ENCODE data around the gene CADM2.
"Not testable (repeated sequence)": the region's sequence is repeated elsewhere in the genome, so short reads cannot be mapped to it uniquely, and the experiment has no call there.

Gene CADM2

DNA sequence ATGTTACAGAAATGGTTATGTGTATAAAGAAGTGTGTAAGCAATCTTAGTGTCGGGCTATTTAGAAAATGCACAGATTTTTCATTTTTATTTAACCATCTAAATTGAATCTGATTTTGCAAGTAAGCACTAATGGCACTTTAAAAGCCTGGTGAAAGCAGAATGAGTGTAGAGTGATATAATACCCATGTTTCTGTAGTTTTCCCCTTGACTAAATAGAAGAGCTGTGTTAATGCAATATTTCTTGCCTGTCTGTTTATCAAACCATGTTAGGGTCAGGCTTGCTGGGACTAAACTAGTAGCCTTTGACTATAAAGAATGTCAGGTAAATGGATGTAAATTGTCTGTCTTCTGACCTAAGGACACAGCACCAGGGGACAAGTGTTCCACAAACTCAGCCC is 714.0 kb downstream of the CADM2 start:
- no peak for DNase-seq (ENCODE audit: low read depth)

DNA sequence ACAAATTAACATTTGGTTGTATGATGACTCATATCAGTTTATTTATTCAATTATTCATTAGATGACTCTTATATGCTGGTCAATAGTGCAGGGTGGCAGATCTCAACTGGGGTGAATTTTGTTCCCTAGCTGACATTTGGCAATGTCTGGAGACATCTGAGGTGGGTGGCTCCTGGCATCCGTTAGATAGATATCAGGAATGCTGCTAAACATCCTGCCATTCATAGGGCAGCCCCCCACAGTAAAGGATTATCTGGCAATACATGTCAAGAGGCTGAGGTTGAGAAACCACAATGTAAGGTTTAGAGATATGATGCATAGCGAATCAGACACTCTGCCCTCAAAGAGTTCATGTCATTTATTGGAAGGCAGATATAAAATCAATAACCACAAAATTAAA is 719.9 kb downstream of the CADM2 start:
- DNase-seq (ENCODE audit: low read depth): no peak

DNA sequence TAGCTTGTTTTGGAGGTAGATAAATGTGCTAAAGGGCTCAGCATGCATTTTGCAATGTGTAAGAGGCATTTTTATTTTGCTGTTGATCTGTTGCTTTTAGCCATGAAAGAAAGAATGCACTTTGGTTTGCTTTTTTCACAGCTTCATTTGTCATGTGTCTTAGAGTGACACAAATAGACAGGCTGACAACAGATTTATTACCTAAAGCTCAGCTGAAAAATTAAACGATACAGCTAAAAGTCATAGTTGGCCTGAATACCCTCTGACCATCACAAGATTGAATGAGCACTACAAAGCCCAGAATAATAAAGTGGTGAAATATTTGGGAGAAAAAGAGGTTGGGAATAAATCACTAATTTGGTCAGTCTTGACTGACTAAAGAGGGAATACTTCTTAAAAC is 723.1 kb downstream of the CADM2 start:
- DNase-seq (ENCODE audit: low read depth): no peak

DNA sequence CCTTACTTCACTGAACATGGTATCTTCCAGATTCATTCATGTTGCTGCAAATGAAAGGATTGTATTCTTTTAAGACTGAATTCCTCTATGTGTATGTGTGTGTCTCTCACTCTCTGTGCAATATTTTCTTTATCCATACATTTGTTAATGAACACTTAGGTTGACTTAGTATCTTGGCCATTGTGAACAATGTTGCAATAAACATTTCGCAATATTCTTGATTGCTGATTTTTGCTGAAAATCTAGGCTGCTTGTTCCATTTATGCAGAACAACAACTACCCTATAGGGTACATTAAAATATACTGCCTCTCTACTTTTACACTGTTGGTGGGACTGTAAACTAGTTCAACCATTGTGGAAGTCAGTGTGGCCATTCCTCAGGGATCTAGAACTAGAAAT is 732.4 kb downstream of the CADM2 start:
- DNase-seq (ENCODE audit: low read depth): no peak

DNA sequence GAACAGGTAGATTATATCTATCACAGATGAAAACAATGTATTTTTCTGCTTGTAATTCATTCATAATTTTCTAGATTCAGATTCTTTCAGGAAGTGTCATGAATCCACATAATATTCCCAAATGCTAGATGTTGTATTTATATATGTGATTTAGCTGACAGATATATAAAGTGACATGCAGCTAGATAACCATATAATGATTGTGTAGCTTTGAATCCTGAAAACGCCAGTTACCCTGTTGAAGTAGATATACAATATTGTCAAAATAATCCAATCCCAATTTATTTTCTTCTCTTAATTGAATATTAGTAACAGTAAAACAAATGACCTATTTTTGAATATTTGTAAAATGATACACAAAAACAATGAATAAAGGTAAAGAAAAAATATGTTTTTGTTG is 738.4 kb downstream of the CADM2 start:
- DNase-seq (ENCODE audit: low read depth): no peak

DNA sequence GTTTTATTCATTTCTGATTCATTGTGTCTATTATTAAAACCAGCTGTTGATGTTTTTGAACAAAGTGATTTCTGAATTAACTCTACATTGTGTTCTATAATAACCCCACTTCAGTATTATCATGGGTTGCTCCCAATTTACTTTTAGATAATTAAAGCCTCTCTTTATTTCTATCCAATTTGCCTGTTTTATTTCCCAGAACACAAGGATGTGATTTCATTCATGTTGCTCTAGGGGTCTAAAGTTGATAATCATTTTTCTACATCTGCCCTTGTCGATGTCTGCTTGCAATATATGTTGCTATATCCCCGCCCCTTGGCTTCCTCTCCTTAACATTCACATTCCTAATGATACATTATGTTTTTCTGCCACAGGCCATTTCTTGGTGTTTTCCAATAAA is 747.3 kb downstream of the CADM2 start:
- no peak for DNase-seq (ENCODE audit: low read depth)

DNA sequence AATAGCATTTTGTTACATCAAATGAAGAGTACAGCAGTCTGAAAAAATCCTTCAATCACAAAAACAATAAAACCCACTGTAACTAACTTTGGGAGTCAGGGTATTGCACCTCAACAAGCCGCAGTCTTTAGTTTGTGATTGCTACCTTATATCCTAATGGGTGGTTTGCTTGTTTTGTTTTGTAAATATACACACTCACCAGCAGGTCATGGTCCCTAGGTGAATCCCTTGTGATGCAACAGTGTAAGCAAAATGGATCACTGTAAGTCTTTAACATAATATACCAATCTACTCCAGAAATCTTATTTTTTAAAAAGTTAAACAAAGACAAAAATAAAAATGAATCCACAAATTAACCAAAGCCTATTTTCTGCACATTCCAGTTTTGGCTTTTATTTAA is 749.5 kb downstream of the CADM2 start:
- DNase-seq (ENCODE audit: low read depth): not testable (repeated sequence)

DNA sequence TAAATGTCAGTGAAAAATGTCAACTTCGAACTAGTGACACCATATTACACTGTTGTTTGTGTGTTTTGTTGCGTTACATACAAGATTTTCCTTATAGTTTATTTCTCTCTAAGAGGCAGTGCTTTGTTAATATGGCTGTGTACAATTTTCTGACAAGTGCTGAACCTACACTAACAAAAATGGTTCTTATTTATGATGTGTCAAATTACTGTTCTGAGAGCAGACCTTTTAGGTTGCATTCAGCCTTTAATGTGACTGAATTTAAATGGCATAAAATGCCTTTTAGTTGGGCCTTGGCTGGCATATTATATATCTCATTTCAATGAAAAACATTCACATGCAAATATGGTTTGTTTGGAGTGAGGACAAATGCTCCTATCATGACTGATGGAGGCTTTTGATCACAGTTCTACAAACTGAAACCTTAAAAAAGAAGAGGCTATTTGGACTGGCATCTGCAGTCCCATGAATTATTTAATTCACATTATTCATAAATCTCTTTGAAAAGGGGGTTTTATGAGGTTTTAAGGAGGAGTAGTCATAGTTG is 750.6 kb downstream of the CADM2 start:
- no peak for DNase-seq (ENCODE audit: low read depth)

DNA sequence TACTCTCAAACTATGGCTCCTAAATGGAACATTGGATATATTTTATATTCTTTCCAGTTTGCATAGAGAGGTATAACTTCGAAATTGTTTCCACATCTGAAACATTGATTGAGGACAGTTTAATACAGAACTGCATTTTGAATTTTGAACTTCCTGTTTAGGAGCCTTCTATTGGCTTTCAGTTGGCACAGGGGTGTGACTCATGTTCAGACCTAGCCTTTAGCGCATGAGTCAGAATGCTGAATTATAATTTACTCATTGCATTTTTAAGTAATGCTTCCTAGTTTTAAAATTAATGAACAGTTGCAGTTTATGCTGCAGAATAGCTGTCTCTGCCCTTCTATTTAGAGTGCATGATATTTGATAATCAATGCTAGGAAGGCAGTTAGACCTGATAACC is 751.7 kb downstream of the CADM2 start:
- DNase-seq (ENCODE audit: low read depth): no peak

DNA sequence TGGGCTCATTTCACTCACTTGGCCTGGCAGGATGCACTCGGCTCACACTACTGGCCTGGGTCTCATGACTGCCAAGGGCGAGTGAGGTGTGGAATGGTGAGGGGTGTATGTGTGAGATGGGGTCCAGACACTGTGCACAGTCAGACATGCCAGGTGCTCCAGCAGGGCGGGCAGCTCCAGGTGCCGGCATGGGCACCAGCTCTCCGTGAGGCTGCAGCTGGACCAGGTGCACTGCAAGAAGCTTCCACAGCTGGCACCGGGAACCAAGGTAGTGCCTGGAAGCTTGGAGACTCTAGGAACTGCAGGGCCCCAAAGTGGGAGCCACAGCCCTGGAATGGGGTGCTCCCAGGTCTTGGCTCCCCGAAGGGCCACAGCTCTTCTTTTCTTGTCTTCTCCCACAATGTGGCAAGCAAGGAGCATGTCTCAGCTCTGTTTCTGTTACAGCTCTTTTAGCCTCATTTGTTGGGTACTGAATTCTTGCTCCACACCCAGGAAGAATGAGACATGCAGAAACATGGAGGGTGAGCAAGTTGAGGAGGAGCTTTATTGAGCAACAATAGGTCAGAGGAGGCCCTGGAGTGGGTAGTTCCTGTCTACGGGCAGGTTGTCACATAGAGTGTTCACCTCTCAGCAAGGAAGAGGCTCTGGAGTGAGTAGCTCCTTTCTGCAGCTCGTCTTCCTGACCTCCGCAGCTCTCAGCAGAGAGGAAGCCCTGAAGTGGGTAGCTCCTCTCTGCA is 762.8 kb downstream of the CADM2 start:
- DNase-seq (ENCODE audit: low read depth): no peak

DNA sequence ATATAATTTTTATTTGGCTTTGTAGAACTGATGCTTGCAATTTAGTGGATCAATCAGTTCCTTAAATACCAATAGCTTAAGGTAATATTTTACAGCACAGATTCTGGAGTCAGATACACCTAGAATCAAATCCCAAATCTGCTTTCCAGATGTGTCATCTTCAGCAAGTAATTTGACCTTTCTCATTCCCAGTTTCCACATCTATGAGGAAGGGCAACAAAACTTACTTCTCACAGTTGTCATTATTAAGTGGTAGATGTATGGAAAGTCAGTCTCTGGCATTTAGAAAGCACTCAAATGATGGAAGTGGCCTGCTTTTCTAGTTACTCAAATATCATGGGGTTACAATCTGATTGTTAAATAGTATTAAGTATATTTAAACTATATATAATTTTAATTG is 767.0 kb downstream of the CADM2 start:
- DNase-seq (ENCODE audit: low read depth): no peak

DNA sequence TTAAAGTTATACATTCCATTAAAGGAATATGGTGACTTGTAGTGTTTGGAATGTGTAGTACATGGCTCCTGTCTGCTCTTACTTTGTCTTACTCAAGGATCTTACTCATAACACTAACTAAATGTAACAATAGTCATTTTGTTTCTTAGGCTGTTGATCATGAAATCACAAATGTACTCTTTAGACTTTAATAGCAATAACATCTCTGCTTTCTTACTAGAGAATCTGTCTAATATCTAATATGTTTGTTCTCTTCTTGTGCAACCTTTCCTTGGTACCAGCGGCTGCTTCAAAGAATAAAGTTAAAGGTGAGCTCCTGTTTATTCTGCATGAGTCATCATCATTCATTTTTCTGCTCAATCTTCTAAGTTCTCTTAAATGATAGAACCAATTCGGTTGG is 767.5 kb downstream of the CADM2 start:
- no peak for DNase-seq (ENCODE audit: low read depth)

DNA sequence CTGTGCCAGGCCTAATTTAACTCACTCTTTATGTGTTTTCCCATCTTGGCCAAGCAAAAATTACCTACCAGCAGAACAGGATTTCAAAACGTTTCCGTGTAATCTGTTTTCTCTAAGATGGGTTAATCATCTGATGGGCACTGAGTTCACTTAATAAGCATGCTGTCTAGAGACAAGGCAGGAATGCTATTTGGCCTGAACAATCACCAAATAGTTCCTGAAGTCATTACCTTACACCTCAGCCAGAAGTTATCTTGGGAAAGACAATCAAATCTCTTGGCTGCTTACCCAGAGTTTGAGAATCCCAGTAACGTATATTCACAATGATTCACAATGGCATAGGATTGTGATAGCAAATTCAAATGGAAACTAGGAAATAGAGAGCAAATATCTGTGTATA is 779.1 kb downstream of the CADM2 start:
- DNase-seq (ENCODE audit: low read depth): no peak

DNA sequence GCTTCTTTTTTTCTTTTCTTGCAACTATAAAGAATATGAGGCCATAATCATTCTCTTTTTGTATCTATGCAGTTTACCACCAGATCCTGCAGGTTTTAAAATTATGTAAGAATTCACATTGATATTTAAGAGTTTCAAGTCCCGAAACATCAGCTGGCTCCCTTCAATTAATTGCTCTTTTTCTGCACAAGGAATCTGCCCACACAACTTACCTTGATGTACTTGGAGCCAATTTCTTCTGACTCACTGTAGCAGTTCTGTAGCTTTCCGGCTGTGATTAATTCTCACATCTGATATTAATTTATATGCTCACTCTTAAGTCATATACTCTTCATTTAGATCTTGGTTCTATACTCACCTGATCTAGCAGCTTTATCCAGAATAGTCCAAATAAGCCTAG is 781.8 kb downstream of the CADM2 start:
- DNase-seq (ENCODE audit: low read depth): no peak

DNA sequence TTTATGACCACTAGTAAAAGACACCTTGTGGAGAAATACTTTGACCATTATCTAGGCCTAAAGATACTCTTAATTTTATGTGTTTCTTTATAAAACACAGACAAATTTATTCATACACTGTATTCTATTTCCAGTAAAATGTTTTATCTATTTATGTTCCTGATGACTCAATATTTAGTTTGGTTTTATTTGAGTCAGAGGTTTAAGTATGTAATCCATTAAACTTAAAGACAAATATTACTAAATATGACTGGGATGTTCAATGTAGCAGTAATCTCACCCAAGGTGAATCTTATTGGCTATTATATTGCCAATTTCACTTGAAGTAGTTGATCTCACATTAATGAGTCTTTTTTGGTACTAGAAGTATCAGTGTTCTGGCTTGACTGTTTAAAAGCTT is 799.7 kb downstream of the CADM2 start:
- no peak for DNase-seq (ENCODE audit: low read depth)

DNA sequence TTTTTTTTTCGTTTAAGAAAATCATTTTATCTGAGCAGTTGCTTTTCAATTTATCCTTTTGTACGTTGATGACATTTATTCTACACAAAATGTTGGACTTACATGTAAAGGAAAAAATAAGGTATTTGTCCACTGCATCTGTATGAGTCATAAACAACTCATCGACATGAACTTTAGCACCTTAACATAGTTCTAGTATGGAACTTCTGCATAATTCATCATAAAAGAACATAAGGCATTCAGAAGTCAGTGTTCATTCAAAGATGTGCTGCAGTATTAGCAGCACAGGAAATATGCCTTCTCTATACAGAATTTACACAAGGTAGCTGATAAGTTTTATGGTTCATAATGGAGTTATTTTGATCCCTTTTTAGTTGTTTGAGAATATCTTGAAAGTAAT is 801.6 kb downstream of the CADM2 start:
- DNase-seq (ENCODE audit: low read depth): no peak

DNA sequence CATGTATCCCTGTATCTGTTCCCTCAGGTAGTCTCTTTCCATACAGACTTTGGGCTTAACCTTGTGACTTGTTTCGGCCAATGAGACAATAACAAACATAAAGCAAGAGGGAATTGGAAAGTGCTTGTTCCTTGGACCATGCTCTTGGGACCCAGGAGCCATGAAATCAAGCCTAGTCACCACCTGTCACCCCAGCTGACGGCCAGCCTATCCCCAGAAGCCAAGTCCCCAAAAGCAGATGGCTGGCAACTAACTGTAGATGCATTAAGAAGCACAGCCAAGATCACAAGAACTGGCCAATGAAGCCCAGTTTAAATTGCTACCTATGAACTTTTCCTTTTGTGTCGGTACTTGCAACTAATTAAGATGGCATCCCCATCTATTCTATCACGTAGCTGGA is 822.0 kb downstream of the CADM2 start:
- DNase-seq (ENCODE audit: low read depth): no peak

DNA sequence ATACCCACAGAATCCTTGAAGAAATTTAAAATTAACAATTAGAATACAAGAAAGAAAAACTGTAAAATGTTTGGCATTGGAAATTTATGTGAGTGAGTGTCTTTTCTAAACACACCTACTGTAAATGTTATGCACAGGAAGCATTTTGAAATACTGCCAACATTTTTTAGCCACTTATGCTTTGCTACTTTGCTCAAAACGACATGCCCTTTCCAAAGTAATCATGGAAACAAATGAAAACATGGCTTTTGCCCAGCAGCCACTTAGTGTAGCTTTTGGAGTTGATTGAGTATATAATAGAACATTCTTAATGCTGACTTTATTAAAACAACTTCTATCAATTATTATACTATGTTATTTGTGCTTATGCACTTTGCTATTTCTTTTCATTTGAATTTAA is 823.0 kb downstream of the CADM2 start:
- DNase-seq (ENCODE audit: low read depth): no peak

DNA sequence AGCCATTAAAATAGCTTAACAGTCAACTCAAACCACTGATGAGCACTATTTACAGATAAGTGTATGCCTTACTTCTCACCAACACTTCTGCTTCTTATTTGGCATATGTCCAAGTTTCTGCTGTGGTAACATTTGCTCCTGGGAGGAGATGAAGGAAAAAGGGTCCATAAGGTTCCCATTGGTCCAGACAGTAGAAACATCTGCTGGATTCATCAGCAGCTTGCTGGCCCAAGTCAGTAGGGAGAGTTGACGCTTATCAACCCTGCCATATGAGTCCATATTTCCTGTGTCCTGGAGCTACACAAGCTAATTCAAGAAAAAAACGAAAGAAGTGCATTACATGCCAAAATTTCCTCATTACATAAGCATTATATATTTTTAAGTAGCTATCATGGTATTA is 824.5 kb downstream of the CADM2 start:
- DNase-seq (ENCODE audit: low read depth): no peak

DNA sequence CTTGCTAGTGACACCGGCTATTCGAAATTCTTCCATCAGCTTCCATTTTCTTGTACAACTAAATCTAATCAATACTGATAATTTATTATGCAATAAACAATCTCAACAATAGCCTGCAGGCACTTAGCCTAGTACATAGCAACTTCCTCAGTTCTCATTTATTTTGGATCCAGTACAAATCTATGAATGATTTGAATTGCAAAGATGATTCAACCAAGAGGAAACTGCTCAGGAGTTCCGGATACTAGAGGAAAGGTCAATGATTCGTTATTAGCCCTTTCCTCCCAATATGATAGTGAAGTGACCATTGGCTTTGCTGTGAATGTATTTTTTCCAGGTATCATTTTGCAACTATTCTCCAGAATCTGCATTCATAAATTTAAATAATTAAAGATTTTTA is 827.0 kb downstream of the CADM2 start:
- no peak for DNase-seq (ENCODE audit: low read depth)

DNA sequence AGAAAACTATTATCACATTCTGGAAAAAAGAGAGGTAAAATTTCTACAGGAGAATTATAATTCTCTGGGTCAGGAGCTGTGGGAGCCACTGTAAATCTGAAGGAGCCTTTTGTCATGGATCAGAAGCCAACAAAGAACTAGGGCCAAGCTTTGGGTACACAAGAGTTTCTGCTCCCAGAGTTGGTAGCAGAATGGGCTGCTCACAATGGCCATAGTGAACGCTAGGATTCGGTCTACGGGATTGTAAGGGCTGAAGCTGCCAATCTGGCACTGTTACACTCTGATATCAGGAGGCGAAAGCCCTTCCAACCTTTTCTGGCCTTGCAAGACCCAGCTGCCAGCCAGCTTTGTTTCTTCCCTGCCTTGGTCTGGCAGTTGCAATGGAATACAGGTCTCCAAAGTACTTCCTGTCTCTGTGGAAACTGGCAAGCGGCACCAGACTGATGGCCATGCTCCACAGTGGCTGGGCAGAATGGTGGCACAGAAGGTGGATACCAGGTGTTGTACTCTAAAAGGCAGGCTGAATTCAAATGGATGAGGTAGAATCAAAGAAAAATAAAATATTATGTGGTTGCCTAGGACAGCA is 831.7 kb downstream of the CADM2 start:
- no peak for DNase-seq (ENCODE audit: low read depth)

DNA sequence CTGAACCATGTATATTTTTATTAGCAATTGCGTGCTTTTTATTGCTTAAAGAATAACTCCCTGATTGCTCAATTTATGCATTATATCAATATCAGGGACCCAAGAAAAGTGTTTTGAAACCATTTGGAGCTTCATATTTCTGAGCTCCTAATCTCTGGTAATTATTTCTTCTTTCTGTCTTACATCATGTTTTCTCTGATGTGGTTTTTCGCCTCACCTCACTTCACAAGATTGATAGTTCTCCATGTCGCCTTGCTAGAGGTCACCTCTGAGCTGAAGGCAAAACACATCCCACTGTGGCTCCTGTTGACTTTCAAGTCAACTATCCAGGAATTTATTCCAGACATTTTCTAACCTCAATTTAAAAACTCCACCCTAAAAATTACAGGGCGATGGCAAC is 837.4 kb downstream of the CADM2 start:
- DNase-seq (ENCODE audit: low read depth): no peak

DNA sequence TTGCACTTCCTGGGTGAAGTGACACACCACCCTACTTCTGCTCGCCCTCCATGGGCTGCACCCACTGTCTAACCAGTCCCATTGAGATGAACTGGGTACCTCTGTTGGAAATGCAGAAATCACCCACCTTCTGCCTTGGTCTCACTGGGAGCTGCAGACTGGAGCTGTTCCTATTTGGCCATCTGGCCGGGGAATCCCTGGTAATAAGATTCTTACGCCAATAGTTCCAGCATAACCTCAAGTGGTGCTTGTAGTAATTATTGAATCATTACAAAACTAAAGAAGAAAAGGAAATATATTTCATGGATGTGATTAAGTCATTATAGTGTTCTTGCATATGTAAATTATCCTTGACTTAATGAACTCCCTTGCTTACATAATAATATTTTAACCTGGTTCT is 841.9 kb downstream of the CADM2 start:
- DNase-seq (ENCODE audit: low read depth): no peak

DNA sequence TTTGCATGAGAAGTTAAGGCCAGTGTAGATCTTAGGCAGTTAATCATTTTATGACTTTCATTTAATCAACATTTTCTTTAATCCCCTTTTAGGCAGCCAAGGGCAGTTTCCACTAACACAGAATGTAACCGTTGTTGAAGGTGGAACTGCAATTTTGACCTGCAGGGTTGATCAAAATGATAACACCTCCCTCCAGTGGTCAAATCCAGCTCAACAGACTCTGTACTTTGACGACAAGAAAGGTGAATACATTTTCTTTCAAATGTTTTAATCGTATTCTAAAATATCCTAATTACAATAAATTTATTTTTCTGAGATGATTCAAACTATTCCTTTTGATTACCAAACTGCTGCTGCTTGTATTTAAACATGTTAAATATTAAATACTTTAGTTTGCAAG is 843.2 kb downstream of the CADM2 start:
- no peak for DNase-seq (ENCODE audit: low read depth)

All from GM04503 (cell line).